Urothelium cell line (cell line): Measurements from ENCODE around the gene PCP2.

Experiments used
- DNase-seq: peaks from one replicate; pipeline ENCODE4 v3.0.0; 2011; ENCODE audit warnings: low spot score, mixed read lengths
- FAIRE-seq: peaks from 2 replicates; lab custom pipeline; 2011; peaks lifted over from hg19 to GRCh38; lab: Jason Lieb, UNC

PCP2 gene

DNA sequence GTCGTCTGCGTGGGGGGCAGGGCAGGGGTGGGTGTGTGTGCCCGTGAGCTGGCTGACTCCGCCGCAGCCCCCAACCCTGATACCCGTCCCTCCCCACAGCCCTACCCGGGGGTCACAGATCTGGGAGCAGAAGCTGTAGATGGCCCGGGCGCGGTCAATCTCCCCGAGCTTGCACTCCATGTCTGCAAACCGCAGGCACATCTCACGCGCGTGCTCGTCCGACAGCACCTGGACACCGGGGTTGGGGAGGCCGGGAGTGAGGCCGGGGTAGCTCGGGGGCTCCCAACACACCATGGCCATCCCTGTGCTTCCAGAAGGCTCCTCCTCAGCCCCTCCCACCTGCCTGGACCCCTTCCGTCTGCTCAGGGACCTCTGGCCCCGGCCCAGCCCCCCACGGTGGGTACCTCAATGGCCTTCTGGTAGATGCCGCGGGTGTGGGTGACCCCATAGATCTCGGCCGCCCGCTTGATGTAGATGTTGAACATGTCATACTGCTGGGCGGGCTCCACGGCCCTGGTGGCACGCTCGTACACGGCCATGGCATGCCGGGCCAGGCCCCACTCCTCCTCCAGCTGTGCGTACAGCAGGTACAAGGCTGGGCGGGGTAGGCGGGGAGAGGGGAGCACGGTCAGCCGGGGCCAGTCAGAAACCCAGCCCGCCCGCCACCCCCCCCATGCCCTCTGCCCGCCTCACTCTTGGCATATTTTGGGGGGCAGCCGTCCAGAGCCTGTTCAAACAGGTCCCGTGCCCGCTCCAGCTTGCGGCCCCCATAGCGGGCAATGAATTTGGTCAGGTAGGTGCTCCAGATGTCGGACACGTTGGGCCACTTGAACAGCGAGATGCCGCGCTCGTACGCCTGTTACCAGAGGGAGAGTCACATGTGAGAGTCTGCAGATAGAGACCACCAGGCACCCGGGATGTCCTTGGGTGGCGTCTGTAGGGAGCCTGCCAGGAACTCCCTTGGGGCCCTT, 12.8 kb downstream of the PCP2 start:
- no peak for DNase-seq
- no peak for FAIRE-seq

DNA sequence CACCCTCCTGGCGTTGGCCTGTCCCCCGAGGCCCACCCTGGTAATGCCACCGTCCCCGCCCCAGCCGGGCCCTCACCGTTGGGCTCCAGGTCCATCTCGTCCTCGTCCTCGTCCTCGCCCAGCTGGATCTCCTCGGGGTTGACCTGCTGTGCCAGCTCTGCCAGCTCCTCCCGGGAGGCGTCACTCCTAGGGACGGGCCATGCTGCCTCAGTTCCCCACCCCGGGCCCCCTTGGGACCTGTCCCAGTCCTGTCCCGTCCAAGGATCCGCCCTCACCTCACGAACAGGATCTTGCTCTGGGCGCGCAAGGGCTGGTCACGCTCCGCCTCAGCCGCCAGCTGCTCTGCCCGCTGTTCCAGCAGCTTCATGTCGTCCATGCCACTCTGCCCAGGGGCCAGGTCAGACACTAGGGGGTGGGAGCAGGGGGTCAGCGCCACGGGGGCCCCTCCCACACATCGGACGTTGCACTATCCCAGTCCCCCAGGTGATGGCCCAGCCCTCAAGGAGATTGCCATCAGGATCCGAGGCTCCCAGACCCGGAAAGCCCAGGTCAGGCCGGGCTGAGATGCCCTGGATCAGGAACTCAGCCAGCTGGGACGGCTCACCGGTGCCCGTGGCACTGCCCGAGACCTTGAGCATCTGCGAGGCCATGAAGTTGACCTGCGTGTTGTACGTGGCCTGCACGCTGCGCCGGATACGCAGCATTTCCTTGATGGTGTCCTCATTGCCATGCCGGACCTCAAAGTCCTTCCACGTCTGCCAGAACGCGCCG, 13.7 kb downstream of the PCP2 start:
- no peak for DNase-seq
- FAIRE-seq = no peak

DNA sequence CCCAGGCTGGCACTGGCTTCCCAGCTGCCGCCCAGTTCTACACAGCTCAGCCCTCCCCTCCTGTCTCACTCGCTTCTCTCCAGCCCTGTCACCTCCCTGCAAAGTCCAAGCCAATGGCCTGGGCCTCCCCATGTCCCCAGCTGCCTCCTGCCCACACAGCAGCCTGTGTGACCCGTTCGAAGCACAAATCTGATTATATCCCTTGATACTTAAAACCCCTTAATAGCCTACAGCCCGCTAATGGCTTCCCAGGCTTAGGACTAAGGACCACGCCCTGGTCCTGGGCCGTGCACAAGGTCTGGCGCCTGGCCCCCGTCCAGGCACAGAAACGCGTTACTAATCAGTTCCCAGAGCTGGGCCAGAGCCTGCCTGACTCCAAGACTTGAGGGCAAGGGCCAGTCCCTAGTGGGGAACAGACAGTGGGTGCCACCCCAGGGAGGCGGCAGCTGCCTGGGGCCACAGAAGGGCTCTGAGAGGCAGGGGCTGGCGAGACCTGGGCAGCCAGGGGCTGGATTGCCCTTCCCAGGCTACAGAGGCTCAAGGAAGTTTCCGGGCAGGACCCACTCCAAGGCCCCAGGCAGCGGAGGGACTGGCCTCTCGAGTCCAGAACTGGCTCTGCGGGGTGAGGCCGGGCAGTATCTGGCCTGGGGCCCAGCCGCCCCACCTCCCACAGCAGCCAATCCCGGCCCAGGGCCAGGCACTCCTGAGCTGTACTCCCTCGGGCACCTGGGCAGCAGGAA, 14.6 kb downstream of the PCP2 start:
- no peak for DNase-seq
- FAIRE-seq = no peak

DNA sequence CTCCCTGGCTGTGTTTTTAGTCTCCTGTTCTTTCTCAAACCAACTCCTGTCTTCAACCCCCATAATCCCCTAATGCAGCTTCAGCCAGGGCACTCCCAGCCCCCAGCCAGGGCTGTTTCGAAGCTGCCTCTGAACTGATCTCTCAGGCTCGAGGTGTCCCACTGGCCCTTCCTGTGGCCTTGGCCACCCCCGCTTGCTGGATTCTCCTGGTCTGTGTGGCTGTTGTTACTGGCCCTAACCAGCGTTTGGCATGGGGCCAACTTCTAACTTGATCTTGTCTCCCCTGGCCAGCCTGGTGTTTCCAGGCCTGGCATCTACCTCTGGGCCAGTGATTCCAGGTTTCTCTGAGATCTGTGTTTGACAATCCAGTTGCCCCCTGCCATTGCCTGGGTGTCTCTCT, 15.2 kb downstream of the PCP2 start:
- no peak for FAIRE-seq
- DNase-seq = no peak

DNA sequence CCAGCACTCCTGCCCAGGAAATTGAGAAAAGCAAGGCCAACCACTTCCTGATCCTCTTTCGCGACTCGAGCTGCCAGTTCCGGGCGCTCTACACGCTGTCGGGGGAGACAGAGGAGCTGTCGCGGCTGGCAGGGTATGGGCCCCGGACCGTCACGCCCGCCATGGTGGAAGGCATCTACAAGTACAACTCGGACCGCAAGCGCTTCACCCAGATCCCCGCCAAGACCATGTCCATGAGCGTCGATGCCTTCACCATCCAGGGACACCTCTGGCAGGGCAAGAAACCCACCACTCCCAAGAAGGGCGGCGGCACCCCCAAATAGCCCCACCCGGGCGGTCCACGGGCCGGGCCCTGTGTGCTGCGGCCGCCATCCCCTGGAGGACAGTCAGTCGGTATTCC, 15.8 kb downstream of the PCP2 start:
- no peak for DNase-seq
- no peak for FAIRE-seq

DNA sequence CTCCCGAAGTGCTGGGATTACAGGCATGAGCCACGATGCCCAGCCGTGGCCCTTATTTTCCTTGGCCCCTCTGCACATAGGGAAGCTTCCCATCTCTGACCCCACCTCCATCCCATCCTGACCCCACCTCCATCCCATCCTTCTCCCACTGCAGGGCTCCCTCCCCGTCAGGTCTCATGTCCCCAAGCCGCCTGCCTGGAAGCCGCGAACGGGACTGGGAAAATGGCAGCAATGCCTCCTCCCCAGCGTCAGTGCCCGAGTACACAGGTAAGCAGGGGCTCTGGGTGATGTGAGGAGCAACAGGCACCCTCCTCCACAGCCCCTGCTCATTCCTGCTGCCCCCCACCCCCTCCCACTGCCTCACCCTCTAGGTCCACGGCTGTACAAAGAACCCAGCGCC, 16.3 kb downstream of the PCP2 start:
- DNase-seq (no peak), FAIRE-seq (no peak)

DNA sequence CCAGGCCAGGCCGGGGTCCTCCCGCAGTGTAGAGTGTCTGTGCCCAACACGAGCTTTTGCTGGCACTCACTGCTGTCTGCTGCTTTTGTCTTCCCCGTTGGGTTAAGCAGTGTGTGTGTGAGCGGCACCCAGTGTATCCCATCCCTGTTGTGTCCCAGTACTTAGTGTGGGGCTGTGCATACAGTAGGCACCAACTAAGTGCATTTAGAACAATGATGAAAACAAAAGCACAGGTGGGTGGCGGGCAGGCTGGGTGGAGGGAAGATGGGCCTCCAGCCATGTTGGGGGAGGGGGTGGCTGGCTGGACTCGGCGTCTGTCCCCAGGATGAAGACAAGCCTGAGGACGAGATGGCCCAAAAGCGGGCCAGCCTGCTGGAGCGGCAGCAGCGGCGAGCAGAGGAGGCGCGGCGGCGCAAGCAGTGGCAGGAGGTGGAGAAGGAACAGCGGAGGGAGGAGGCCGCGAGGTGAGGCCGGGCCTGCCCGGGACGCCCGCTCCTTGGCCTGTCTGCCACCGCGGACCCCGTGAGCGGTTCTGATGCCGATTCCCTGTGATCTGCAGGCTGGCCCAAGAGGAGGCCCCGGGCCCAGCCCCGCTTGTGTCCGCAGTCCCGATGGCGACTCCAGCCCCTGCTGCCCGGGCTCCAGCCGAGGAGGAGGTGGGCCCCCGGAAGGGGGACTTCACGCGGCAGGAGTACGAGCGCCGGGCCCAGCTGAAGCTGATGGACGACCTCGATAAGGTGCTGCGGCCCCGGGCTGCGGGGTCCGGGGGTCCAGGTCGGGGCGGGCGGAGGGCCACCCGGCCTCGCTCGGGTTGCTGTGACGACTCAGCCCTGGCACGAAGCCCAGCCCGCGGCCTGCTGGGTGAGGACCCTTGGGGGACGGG, 18.4 kb downstream of the PCP2 start:
- DNase-seq (no peak), FAIRE-seq (no peak)

DNA sequence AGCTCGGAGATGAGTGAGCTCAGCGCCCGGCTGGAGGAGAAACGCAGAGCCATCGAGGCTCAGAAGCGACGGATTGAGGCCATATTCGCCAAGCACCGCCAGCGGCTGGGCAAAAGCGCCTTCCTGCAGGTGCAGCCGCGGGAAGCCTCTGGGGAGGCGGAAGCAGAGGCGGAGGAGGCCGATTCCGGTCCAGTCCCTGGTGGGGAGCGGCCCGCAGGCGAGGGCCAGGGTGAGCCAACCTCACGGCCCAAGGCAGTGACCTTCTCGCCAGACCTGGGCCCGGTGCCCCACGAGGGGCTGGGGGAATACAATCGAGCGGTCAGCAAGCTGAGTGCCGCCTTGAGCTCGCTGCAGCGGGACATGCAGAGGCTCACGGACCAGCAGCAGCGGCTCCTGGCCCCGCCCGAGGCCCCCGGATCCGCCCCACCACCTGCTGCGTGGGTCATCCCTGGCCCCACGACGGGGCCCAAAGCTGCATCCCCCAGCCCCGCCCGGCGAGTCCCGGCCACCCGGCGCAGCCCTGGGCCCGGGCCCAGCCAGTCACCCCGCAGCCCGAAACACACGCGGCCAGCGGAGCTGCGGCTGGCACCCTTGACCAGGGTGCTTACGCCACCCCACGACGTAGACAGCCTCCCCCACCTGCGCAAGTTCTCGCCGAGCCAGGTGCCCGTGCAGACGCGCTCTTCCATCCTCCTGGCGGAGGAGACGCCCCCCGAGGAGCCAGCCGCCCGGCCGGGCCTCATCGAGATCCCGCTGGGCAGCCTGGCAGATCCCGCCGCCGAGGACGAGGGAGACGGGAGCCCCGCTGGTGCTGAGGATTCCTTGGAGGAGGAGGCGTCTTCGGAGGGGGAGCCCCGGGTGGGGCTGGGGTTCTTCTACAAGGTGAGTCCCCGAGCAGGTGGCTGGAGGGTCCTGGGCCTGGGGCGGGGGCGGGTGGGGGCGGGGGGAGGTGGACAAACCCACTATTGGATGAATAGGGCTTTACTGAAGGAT, 20.9 kb downstream of the PCP2 start:
- no peak for FAIRE-seq

DNA sequence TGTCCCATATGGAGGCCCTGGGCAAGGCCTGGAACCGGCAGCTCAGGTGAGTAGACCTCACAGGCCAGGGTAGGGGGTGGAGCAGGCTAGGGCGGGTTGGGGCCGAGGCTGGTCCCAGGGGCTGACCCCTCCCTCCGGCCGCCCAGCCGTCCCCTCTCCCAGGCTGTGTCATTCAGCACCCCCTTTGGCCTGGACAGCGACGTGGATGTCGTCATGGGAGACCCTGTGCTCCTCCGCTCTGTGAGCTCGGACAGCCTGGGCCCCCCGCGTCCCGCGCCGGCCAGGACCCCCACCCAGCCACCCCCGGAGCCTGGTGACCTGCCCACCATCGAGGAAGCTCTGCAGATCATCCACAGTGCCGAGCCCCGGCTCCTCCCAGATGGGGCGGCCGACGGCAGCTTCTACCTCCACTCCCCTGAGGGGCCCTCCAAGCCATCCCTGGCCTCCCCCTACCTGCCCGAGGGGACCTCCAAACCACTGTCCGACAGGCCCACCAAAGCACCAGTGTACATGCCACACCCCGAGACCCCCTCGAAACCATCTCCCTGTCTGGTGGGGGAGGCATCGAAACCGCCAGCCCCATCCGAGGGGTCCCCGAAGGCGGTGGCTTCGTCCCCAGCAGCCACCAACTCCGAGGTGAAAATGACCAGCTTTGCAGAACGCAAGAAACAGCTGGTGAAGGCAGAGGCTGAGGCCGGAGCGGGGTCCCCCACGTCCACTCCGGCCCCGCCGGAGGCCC, 21.8 kb downstream of the PCP2 start:
- FAIRE-seq (no peak), DNase-seq (no peak)

More for the DNA sequence above, 20.9 kb downstream of the PCP2 start:
- DNase-seq = no peak

DNA sequence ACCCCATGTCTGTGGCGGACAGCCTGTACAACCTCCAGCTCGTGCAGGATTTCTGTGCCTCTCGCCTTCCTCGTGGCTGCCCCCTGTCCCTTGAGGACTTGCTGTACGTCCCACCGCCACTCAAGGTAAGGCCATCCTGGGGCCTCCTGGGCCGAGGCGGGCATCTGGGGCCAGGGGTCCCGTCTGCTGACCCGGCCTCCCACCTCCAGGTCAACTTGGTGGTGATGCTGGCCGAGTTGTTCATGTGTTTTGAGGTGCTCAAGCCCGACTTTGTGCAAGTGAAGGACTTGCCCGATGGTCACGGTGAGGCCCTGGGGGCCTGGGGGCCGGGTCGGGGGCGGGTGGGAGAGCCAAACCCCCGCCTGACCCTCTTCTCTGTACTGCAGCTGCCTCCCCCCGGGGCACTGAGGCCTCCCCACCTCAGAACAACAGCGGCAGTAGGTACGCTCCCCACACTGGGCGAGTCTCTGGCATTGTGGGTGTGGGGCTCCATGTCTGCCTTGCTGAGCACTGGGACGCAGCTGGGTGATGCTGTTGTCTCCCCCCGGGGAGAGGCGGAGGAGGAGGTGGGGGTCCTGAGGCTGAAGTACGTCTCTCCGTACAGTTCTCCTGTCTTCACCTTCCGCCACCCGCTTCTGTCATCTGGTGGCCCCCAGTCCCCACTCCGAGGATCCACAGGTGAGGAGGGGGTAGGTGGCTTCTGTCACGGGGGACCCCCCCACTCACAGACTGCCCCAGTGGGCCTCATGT, 22.9 kb downstream of the PCP2 start:
- FAIRE-seq = no peak

DNA sequence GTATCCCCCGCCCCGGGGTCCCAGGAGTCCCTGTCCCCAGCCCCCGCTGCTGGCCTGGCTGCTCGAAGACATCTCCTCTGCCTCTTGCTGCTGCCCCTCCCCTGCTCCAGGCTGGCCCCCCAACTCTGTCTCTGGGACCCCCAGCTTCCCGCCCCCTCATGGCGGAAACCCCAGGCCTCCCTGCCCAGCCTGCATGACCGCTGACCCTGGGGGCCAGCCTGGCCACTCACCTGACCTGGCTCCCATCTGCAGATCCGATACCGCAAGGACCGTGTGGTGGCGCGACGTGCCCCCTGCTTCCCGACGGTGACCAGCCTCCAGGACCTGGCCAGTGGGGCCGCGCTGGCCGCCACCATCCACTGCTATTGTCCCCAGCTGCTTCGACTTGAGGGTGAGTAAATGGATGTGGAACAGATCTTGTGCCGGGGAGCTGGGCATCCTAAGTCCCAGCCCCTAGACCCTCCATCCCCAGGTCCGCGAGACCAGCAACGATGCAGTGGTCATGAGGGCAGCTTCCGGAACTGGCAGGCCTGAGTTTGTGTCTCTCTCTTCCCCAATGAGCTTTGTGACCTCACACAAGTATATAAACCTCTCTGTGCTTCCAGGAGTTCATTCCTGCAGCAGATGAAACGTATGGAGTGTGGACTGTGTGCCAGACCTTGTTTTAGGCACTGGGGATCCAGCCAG, 25.5 kb downstream of the PCP2 start:
- FAIRE-seq (no peak), DNase-seq (no peak)

More for the DNA sequence above, 22.9 kb downstream of the PCP2 start:
- DNase-seq = no peak

DNA sequence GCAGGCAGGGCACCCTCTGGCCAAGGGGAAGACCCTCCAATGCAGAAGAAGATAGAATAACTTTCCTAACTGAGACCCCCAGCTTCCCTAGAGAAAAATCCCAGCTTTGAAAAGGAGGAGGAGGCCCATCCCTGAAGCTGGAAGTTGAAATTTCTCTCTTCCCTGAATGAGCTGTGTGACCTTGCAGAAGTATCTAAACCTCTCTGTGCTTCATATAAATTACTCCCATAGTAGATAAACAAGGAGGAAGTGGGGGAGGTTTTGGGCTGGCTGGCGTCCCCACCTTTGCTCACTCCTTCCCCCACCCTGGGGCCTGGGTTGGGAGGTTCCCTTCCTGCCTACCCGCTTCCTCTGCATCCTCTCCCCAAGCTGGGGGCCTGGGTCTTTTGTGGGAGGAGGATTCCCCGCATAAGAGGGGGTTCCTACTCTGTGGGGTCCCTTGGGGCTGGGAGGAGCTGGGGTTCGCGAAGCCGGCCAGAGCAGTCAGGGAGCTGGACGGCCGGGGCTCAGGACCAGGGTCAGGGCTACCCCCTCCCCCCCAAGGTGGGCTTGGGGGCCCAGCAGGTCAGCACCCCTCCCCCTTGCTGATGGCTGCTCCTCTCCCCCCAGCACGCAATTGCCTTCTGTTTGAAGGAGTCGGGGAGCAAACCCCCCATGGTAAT, 26.2 kb downstream of the PCP2 start:
- FAIRE-seq = no peak
- DNase-seq = no peak

DNA sequence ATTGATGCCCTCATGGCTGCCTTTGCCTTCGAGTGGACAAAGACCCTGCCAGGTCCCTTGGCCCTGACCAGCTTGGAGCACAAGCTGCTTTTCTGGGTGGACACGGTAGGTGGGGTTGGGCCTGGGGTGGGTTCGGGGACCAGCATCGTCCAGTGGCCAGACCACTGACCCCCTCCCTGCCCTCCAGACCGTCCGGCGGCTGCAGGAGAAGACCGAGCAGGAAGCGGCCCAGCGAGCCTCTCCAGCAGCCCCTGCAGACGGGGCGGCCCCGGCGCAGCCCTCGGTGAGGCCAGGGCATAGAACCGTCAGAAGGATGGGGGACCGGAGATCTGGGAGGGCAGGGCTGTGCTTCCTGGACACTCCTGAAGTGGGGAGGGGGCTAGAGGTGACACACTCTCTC, 27.2 kb downstream of the PCP2 start:
- FAIRE-seq (no peak), DNase-seq (no peak)

DNA sequence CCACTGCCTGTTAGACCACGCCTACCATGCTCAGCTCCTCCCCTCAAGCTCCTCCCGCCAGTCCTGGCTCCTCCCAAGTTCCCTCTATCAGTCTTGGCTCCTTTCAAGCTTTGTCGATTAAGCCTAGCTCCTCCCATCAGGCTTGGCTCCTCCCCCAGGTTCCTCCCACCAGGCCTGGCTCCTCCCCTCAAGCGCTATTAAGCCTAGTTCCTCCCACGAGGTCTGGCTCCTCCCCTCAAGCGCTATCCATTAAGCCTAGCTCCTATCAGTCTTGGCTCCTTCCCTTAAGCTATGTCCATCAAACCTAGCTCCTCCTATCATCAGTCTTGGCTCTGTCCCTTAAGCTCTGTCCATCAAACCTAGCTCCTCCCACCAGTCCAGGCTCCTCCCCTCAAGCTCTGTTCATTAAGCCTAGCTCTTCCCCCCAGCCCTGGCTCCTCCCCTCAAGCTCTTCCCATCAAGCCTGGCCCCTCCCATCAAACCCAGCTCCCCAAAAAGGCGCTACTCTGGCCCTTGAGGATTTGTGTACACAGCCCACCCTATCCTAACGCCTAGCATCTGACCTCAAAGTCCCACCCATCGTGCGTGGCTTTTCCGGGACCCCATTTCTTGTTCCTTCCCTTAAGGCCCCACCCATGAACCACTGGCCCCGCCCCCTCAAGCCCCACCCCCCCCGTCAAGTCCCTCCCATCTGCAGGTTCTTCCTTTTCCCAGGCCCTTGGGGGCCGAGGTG, 27.9 kb downstream of the PCP2 start:
- no peak for DNase-seq

DNA sequence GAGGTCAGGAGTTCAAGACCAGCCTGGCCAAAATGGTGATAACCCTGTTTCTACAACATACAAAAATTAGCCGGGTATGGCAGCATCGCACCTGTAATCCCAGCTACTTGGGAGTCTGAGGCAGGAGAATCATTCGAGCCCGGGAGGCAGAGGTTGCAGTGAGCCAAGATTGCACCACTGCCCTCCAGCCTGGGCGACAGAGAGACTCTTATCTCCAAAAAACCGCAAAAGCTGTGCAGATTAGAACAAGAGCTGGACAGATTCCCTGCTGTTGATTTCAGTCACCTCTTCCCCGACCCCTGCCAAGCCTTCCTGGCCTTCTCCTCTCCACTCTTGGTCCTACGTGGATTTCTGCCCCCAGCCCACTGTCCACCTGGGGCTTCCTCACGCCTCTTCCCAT, 29.6 kb downstream of the PCP2 start:
- FAIRE-seq (no peak), DNase-seq (no peak)

More for the DNA sequence above, 27.9 kb downstream of the PCP2 start:
- FAIRE-seq = no peak

DNA sequence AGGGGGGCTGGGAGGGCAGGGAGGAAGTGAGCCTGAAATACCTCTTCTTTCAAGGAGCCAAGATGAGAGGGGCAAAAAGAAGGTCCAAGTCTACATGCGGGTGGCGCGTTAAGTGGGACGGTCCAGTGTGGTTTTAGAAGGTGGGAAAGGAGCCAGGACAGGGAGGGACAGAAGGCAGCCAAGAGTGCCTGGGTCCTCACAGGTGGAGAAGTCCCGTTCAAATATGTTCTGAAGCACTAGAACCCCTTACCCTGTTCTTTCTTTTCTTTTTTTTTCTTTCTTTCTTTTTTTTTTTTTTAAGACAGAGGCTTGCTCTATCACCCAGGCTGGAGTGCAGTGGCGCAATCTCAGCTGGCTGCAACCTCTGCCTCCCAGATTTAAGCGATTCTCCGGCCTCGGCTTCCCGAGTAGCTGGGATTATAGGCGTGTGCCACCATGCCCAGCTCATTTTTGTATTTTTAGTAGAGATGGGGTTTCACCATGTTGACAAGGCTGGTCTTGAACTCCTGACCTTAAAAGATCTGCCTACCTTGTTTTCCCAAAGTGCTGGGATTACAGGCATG, 30.5 kb downstream of the PCP2 start:
- FAIRE-seq = no peak

More for the DNA sequence above, 30.5 kb downstream of the PCP2 start:
- DNase-seq = no peak
